HG03439 (cell line): ENCODE data around the gene COL5A1.

Source experiments
- ATAC-seq: cut with Tn5 transposase; IDR thresholded peaks from one replicate; pipeline ENCODE4 v1.9.1; 2021; ENCODE audit warnings: mild to moderate bottlenecking, moderate library complexity; ENCODE audit not compliant: unreplicated experiment

The COL5A1 gene

GRCh38 chr9:134737842-134738580 is 96.4 kb downstream of the COL5A1 start:
- ATAC-seq = no peak

- ATAC-seq = no peak
Observed at GRCh38 chr9:134738869-134739659, 97.5 kb downstream of the COL5A1 start.

GRCh38 chr9:134739660-134739968 is 98.0 kb downstream of the COL5A1 start:
- ATAC-seq = no peak

- ATAC-seq = no peak
Observed at GRCh38 chr9:134740071-134740470, 98.5 kb downstream of the COL5A1 start.

- no peak for ATAC-seq
Observed at GRCh38 chr9:134741846-134742245, 100.2 kb downstream of the COL5A1 start.

GRCh38 chr9:134742822-134743535 is 101.4 kb downstream of the COL5A1 start:
- ATAC-seq = no peak

- ATAC-seq = no peak
Observed at GRCh38 chr9:134743853-134744252, 102.2 kb downstream of the COL5A1 start.

GRCh38 chr9:134744385-134745295 is 103.0 kb downstream of the COL5A1 start:
- ATAC-seq = no peak

- no peak for ATAC-seq
Observed at GRCh38 chr9:134747951-134748489, 106.4 kb downstream of the COL5A1 start.

GRCh38 chr9:134748591-134748990 is 107.0 kb downstream of the COL5A1 start:
- ATAC-seq = no peak

- ATAC-seq = no peak
Observed at GRCh38 chr9:134750450-134751155, 109.0 kb downstream of the COL5A1 start.

GRCh38 chr9:134751622-134752021 is 110.0 kb downstream of the COL5A1 start:
- ATAC-seq = no peak

- no peak for ATAC-seq
Observed at GRCh38 chr9:134752471-134753168, 111.0 kb downstream of the COL5A1 start.

GRCh38 chr9:134753191-134753590 is 111.6 kb downstream of the COL5A1 start:
- no peak for ATAC-seq

GRCh38 chr9:134755221-134755907 is 113.8 kb downstream of the COL5A1 start:
- ATAC-seq = no peak

- ATAC-seq = no peak
Observed at GRCh38 chr9:134756098-134756497, 114.5 kb downstream of the COL5A1 start.

GRCh38 chr9:134757216-134757975 is 115.8 kb downstream of the COL5A1 start:
- ATAC-seq = no peak
